Pancreas (tissue), 10 donors: ENCODE measurements around the gene UPB1. TPM values are rescaled to one million over a fixed set of nuclear protein-coding genes. Genes with fewer than 3 reads are reported as not detected.
A peak's percentile ranks its signal among the peaks of the same experiment; 100 is the strongest.

ENCODE experiments used
- ATAC-seq, 4 donors: fragments of 200-7000 bp; cut with Tn5 transposase; one replicate each; pipeline versions ENCODE4 v1.8.0 to v1.9.1; 2020; ENCODE audit warnings: mild to moderate bottlenecking in 4 of 4, moderate library complexity in 4 of 4
- DNase-seq, 6 donors: peaks; one replicate each; pipeline ENCODE4 v3.0.0-alpha.2; 2020
- FAIRE-seq: peaks from 2 replicates; lab custom pipeline; 2012; peaks lifted over from hg19 to GRCh38; lab: Jason Lieb, UNC
- H3K27ac ChIP-seq, 4 donors: fragments of 200-600 bp; sonication (generic); 1 replicate in 3 of 4; 2 replicates in 1 of 4; pipeline versions ENCODE4 v1.5.0 to v1.8.0; 2020
- H3K27me3 ChIP-seq, 4 donors: fragments of 200-600 bp; one replicate each; pipeline ENCODE4 v1.8.0; 2021
- H3K36me3 ChIP-seq, 3 donors: fragments of 200-600 bp; sonication (generic) in 1 of 3; one replicate each; pipeline versions ENCODE4 v1.5.0 to v1.8.0; 2020 to 2021
- H3K4me1 ChIP-seq, 3 donors: fragments of 200-600 bp; one replicate each; pipeline ENCODE4 v1.8.0; 2021
- H3K4me3 ChIP-seq, 4 donors: fragments of 200-600 bp; sonication (generic) in 2 of 4; one replicate each; pipeline versions ENCODE4 v1.5.0 to v1.8.0; 2020 to 2021
- H3K9me3 ChIP-seq, 4 donors: fragments of 200-600 bp; one replicate each; pipeline ENCODE4 v1.8.0; 2021
- WGBS, 2 donors: extraction: QIAGEN DNeasy Blood & Tissue Kit; methylation state at CpG; one replicate each; pipeline ENCODE4 v1.1.7; 2013; 5-methylcytosine and 5-hydroxymethylcytosine counted together
- intact Hi-C, 3 donors: fragments of 100-400 bp; cut with DNase I; formaldehyde crosslinking; loops; one replicate each; pipeline versions ENCODE4 v1.11.1 to v1.14.2; 2022
- polyA plus RNA-seq, 2 donors: library from polyadenylated mRNA; stranded (reverse); fragments of 200-250 nt; gene quantifications; one replicate each; pipeline ENCODE4 v1.2.3, GENCODE V29; 2013
- total RNA-seq, 6 donors: library from RNA; stranded (reverse); fragmentation: NEBNext Ultra II Directional in 4 of 6; extraction: Animal tissue kit (Norgen Biotek cat#: 25700) in 4 of 6; gene quantifications; one replicate each; pipeline versions ENCODE4 v1.2.1 to v1.2.4, GENCODE V29; 2021 to 2023
- TF ChIP-seq, protein P1 (sequence below), 4 donors: fragments of 200-600 bp; sonication (generic) in 3 of 4; IDR thresholded peaks; one replicate each; pipeline versions ENCODE4 v1.5.0 to v1.8.0; 2021; ENCODE audit warnings: antibody characterized with exemption in 4 of 4
- donor health status: healthy with polysubstance abuse.
- donor health status: DM: no; HTN: no; CAD: no; lungs with moderate emphysema.
- donor health status: DM: no; HTN: no; CAD: no.
- donor health status: control.
- donor health status: control.
- donor health status: Bipolar disorder and iron deficiency.
- donor health status: DM: yes; HTN: yes; CAD: no.
- donor health status: DM: no; HTN: no; CAD: no.
- donor health status: DM: no; HTN: no; CAD: no.
- donor health status: DM: yes; HTN: yes; CAD: no.

UPB1 gene
- total and polyA plus RNA-seq, 8 donors = 0.08 to 2.3 (median 0.25) TPM

DNA sequence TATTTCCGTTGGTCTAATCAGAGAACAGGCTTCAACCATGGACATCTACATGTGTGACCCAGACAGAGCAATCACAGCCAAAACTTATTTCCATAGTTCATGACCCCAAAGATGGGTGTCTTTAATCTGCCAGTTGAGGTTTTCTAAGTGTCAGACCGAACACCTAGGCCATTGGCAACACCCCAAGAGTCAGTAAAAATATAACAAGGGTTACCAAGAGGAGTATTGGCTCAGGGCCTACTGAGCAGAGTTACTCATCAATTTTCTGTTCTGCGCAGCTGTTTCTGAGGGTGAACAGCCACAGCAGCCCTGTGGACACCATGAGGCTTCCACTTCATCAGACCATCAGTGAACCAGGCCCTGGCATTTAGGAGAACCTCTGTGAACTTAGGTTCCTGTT lies 41.0 kb downstream of the UPB1 start:
- Histone ChIP-seq H3K4me3 (no peak overlapping the region), H3K27ac (no peak overlapping the region), H3K36me3 (peaks cover 0 to 13% (median 4%) of the 10 kb centered on the region in 3 donors), H3K4me1 (peaks cover 8 to 14% (median 9%) of the 10 kb centered on the region in 3 donors), H3K9me3 (no peaks in the 10 kb centered on the region), H3K27me3 (no peaks in the 10 kb centered on the region)
- 30 to 38% methylated on average over 3 of the region's 3 CpGs for WGBS, 2 donors
- TF ChIP-seq, protein P1, sequence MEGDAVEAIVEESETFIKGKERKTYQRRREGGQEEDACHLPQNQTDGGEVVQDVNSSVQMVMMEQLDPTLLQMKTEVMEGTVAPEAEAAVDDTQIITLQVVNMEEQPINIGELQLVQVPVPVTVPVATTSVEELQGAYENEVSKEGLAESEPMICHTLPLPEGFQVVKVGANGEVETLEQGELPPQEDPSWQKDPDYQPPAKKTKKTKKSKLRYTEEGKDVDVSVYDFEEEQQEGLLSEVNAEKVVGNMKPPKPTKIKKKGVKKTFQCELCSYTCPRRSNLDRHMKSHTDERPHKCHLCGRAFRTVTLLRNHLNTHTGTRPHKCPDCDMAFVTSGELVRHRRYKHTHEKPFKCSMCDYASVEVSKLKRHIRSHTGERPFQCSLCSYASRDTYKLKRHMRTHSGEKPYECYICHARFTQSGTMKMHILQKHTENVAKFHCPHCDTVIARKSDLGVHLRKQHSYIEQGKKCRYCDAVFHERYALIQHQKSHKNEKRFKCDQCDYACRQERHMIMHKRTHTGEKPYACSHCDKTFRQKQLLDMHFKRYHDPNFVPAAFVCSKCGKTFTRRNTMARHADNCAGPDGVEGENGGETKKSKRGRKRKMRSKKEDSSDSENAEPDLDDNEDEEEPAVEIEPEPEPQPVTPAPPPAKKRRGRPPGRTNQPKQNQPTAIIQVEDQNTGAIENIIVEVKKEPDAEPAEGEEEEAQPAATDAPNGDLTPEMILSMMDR (IDR thresholded peaks at IDR 0.05) = no peak
- FAIRE-seq (no peak), ATAC-seq (peak in 2 of 4 donors; percentile 23 to 27), DNase-seq (no peak)
- intact Hi-C loops = no loop called here

DNA sequence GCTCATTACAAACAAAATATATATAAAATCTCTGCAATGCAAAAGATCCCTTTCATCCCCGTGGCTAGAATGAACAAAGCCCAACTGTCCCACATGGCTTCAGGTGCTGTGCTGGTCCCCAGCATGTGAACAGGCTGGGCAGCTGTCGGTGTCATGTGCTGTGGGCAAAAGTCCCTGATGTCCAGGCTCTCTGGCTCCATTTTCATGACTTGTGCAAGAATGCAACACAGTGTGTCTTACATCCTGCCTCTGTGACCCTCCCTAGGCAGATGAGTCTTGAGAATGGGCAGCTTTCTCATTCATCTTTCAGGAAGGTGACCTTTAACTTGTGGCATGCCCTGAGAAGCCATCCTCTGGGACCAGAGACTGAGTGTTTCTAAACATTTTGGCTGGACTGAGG lies 45.3 kb downstream of the UPB1 start:
- no peak for ATAC-seq
- intact Hi-C loops = no loop called here
- DNase-seq = no peak
- H3K27ac ChIP-seq = no peak overlapping the region
- peaks cover 0 to 41% (median 22%) of the 10 kb centered on the region in 3 donors for H3K36me3 ChIP-seq
- H3K4me1 ChIP-seq = peaks cover 19 to 23% (median 20%) of the 10 kb centered on the region in 3 donors
- 91 to 97% methylated on average over 2 of the region's 2 CpGs for WGBS, 2 donors
- H3K27me3 ChIP-seq = no peaks in the 10 kb centered on the region
- TF ChIP-seq, protein P1 (IDR thresholded peaks at IDR 0.05) = no peak
- no peaks in the 10 kb centered on the region for H3K9me3 ChIP-seq
- no peak for FAIRE-seq
- H3K4me3 ChIP-seq = no peak overlapping the region

- WGBS, 2 donors = 59 to 71% methylated on average over 6 of the region's 6 CpGs
- Histone ChIP-seq H3K4me1 (peaks cover 19 to 25% (median 20%) of the 10 kb centered on the region in 3 donors), H3K4me3 (no peak overlapping the region), H3K9me3 (no peaks in the 10 kb centered on the region), H3K36me3 (peaks cover 0 to 45% (median 27%) of the 10 kb centered on the region in 3 donors), H3K27ac (no peak overlapping the region), H3K27me3 (no peaks in the 10 kb centered on the region)
- no peak for FAIRE-seq
- DNase-seq = peak in 1 of 6 donors; percentile 31
- ATAC-seq = no peak
- TF ChIP-seq, protein P1 (IDR thresholded peaks at IDR 0.05) = no peak
- intact Hi-C loops = no loop called here
These were observed 46.8 kb downstream of the UPB1 start for GRCh38 chr22:24541681-24542515.

DNA sequence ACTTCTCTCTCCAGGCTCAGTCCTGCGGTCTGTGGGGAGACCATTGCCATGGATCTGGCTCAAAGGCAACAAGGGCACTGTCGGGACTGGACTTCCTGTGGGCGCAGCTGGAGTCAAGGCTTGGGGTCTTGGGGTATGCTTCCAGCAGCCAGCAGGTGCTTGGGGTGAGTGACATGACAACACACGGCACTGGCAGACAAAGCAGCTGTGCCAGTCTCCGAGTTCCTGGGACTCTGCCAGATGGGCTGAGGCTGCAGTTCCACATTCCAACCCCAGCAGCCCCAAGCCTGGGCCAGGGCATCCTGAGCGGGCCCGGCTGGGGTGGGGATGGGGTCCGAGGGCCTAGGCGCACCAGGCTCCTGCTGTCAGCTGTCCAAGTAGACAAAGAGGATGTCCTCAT lies 47.5 kb downstream of the UPB1 start:
- H3K27me3 ChIP-seq = no peaks in the 10 kb centered on the region
- H3K9me3 ChIP-seq = no peaks in the 10 kb centered on the region
- H3K27ac ChIP-seq = peak overlapping the region in 1 of 4 donors; percentile 27
- intact Hi-C loops = no loop called here
- no peak overlapping the region for H3K4me3 ChIP-seq
- peaks cover 0 to 53% (median 33%) of the 10 kb centered on the region in 3 donors for H3K36me3 ChIP-seq
- no peak for FAIRE-seq
- peaks cover 19 to 25% (median 20%) of the 10 kb centered on the region in 3 donors for H3K4me1 ChIP-seq
- peak; percentile 58 to 85 (median 72) for ATAC-seq
- TF ChIP-seq, protein P1 (IDR thresholded peaks at IDR 0.05) = no peak
- DNase-seq = peak; percentile 58 to 88 (median 76)
- WGBS, 2 donors = 25 to 40% methylated on average over 9 of the region's 9 CpGs
